Endothelial cell of hepatic sinusoid (primary cell): Measurements from ENCODE around the gene MRPS14.
"Not testable (repeated sequence)": the region's sequence is repeated elsewhere in the genome, so short reads cannot be mapped to it uniquely, and the experiment has no call there.

Source experiments
- in situ Hi-C: cut with HindIII; loops from 2 replicates; pipeline ENCODE4 v1.10.0; 2017; ENCODE audit warnings: low sequenced_read_pairs

Gene MRPS14

DNA sequence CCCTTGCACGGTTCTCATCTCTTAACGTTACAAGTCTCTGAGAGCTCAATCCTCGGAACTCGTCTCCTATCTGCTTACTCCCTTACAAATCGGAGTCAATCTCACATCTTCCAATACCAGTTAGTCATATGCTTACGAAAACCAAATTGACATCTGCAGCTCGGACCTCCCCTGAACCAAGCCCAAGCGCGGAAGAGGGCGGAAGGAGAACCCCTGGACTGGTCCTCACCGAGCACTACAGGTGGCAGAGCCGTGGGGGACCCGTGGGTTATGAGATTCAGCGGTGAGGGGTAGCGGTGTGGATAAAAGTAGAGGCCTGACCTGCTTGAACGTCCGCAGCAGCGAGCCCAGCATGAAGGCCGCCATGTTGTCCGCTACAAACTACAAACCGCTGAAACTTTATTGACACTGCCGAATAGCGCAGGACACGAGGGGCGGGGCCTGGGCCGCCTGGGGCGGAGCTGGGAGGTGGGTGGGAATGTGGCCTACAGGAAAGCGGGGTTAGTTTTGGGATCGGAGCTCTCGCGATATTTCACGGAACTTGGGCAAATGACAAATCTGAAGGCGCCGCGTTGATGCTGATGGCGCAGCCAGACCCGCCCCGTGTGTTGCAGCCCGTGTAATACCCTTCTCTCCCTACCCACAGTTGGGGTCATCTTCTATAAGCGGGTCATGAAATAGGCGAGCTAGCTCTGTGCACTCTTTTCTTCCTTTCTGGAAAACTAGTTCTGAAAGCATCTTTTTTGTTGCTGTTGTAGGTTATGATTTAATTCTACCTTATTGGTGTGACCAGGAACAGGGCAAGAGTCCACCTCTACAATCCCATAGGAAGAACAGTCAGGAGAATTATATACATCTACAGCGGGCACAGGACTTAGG is at the start of gene MRPS14:
MRPS14 (minus strand) TSS at position 383 of the 879 bp plus-strand sequence; CDS start at position 366, 17 bp downstream.
- in situ Hi-C loops, result no loop called here

DNA sequence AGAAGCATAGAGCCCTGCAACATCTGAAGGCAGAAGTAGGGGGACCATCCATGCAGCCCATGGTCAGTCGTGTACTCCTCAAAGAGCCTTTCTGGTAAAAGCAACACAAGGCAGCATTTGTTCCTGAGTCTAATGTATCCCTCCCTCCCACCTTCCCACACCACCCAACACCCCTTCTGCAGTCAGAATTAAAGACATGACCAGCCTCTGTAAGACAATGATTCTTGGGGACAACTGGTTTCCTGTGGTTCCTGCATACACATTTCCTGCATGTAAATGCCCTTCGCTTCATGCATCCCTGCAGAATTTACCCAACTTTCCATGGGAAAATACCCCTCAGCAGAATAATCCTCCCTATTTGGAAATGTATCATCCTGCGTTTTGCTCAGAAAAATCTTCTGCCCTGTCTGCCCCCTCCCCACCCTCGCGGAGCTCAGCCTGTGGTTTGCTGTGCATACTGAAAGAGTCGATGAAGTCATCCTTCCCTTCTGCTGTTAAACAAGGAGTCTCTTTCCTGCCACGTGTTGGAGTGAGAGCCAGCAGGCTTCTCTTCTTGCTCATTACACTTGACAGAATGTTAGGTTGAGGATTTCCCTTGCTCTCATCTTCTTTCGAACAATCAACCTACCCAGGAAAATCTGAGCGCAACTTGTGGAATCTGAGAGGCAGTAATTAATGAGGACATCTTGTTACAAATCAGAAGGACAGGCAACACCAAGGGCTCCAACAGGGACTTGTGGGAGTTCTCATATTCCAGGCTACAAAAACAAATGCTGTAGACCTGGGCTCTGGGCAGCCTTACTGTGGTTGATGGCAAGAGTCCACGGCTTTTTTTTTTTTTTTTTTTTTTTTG is 49.1 kb upstream of the MRPS14 start:
- in situ Hi-C loops, result no loop called here

DNA sequence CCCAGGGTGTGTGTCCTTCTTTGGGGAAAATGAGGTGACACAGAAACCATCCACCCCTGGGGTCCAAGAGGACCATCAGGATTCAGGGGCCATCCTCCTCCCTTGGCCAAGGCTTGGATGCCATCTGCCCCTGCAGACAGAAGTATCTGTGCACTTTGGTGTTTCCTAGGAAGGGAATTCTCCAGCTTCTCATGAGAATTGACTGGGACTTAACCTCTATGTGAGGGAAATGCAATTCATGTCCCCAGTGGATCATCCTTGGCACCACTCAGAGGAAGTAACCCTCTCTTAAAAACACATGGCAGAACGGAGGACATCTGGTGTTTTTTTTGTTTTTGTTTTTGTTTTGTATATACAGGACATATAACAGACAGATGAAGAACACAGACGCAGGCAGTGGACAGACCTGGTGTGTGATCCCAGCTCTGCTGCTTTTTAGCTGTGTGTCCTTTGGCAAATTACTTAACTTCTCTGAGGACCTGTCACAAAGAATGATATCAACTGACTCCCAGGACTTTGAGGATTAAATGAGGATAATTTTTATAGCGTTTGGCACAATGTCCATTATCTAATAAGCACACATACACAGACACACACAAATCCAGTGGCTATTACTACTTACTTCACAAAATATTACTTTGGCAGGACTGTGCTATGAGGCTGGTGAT is 48.2 kb upstream of the MRPS14 start:
- in situ Hi-C loops, result no loop called here

DNA sequence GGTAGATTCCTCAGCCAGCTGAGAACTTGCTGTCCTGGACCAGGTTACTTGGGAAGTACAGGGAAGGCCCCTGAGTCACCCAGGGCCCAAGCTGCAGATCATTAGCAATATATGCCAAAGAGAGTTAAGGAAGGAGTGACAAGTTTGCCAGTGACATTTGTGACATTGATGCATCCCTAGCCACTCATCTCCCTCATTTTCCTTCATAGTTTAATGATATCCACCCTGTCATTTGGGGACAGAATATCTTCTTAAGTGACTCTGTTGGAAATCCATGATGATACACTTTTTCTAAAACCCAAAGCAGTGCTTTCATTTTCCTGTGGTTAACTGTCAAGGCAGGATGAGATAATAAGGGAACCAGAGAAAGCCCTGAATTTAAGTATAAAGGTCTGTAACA is 47.6 kb upstream of the MRPS14 start:
- in situ Hi-C loops, result no loop called here

DNA sequence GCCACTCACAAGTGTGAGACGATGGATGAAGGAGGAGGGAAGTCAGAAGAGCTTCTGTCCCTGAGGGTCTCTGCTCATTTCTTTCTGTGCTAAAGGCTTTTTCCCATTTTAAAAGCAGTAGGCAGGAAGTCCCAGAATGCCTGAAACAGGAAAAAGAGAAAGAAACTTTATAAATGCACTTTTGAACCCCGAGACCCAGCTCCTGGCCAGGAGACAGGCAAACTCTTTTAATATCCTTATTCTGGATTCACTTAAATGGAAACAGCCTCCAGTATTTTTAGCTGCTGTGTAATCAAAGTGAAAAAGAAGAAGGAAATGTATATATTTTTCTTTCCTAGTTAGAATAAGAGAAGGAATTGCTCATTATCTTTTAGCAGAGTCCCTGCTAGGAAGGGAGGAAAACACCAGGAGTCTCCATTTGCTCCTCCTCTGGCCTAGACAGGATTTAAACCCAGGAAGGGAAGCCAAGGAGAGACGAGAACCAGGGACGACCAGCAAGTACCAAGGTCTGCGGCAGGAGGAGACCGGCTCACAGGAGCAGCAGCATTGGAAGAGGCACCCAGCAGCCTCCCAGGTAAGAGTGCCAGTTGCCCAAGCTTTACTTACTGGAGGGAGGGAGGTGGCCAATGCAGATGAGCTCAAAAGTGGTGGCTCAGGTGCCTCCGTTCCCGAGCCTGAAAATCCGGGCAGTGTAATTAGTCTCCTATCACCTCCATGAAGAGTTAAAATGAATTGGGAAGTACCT is 44.3 kb upstream of the MRPS14 start, which contains the start of gene TNN:
TNN (plus strand) TSS at position 472 of the 745 bp plus-strand sequence. CDS start 9,586 bp downstream, outside the sequence.
- in situ Hi-C loops, result no loop called here

DNA sequence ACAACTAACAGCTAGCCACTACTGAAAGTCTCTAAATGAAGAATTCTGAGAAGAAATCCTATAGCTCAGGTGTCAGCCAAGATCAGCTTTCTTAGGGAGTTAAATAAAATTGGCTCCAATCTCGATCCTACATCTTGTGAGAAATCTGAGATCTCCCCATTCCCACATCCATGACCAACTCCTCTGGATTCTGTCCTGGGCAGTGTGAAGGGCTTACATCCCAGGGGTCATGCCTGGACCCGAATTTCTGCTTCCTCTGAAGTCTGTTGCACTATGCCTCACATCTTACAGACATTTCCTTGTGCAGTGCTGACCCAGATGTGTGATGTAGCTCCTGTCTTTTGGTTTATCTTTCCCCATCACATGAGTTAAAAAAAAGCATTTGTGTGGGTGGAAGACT is 39.6 kb upstream of the MRPS14 start:
- in situ Hi-C loops, result no loop called here

DNA sequence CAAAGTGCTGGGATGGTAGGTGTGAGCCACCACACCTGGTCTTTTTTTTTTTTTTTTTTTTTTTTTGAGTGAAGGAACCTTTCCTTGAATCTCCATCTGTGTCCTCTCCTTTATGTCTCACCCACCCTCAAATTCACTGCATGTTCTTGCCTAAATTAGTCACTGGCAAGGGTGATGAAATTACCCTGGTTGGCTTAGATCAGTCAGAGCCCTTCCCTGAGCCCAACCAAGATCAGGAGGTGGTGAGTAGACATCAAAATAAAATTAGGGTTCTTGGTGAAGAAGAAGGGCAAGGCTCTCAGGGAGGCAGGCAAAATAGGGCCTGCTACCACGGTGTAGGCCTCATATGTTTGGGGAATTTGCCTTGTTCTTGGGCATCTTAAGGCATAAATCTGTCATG is 39.1 kb upstream of the MRPS14 start:
- in situ Hi-C loops, result no loop called here

DNA sequence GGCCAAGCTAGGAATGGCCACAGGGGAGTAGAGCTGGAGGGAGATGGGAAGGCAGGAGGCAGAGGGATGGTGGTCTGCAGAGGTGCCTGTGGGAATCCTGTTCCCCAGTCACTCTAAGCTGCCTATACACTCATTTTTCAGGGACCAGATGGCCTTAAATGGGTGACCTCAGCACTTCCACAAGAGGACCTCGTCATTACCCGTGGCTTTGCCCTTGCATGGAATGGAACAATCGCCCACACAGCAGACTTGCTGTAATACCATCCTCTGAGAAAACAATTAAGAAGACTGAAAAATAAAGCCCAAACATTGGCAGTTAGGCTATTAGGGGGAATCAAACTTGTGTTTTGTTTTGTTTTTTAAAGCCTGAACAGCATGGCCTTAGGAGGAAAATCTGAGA is 31.5 kb upstream of the MRPS14 start:
- in situ Hi-C loops, result loop anchor here (5.0 kb wide), 1 partner anchor 88 kb away; no protein-coding TSS in a partner anchor

DNA sequence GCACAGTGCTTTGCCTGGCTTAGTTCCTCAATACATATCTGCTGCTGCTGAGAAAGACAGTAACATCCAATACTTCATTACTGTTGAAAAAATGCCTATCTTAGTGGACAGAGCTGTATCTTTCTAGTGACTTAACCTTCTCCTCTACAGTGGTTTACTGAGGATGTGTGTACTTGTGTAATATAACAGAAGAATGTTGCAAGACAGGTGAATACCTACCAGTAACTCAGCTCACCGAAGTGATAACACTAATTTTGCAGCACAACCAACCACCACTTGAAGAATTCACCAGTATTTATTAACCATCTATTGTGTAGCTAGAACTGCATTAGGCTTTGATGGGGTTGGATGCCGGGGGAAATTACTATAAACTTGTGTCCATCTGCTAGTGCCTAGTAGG is 27.8 kb upstream of the MRPS14 start:
- in situ Hi-C loops, result no loop called here

DNA sequence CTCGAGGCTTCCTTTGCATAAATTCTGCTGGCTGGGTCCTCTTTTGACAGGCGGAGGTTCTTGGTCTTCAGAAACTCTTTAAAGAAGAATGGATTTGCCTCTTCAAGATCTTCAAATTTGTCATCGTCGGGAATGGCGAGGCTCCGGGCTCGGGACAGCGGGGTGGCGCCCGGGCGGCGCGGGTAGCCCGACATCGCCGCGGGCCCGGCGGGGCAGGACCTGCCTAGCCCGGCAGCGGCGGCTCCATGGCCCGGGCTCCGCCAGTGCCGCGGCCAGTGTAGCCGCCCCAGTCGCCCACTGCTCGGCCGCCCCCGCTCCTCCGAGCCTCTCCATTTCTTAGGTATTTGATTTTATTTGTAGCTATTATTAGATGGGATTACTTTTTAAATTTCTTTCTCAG is 22.3 kb upstream of the MRPS14 start:
- in situ Hi-C loops, result no loop called here

DNA sequence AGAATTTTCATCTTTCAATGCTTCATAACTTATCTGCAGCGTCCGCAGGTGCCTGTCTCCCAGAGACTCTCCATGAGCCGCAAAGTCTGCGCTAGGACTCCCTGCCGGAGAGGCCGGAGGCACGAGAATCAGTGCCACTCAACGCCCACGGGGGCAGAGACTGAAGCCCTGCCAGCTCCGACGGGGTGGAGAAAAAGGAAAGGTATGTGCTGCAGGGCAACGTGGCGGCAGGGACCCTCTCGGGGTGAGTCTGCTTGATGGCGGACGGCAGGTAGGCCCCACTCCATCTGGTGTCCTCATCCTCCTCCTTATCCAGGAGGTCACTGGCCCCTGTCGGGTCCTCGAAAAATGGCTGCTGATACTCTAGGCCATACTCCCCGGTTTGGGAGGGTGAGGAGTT is 21.9 kb upstream of the MRPS14 start:
- in situ Hi-C loops, result no loop called here

DNA sequence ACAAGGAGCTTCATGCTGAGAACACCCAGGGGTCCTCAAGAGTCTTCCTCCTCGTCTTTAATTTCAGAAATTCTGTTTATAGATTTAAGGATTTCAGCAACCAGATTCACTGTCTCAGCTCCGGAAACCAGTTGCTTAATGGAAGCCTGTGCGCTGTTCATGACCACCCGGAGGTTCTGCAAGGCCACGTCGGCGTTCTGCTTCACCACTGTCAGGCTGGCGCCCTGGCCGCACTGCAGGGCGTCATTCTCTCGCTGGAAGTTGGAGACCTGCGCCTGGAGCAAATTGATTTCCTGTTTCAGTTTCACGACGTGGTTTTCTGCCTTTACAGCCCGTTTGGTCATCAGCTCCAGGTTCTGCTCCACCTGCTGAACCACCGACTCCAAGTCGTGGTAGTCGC is 21.4 kb upstream of the MRPS14 start:
- in situ Hi-C loops, result not testable (repeated sequence)

DNA sequence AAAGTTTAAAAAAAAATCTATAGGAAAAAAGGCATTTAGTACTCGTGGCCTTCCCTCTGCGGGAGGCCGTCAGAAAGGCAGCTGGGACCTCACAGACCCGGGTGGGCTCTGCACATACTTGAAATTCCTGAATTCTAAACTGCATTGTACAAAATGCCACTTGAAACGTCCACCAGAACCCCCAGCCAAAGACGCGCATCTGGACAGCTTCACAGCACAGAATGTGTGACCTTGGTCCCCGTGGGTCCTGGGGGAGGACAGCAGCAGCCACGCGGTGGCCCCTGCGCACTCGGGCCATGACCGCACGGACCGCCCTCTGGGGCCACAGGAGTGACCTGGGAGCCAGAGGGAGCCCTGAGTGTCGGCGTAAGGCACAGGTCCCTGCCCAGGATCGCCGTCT is 20.6 kb upstream of the MRPS14 start:
- in situ Hi-C loops, result no loop called here

DNA sequence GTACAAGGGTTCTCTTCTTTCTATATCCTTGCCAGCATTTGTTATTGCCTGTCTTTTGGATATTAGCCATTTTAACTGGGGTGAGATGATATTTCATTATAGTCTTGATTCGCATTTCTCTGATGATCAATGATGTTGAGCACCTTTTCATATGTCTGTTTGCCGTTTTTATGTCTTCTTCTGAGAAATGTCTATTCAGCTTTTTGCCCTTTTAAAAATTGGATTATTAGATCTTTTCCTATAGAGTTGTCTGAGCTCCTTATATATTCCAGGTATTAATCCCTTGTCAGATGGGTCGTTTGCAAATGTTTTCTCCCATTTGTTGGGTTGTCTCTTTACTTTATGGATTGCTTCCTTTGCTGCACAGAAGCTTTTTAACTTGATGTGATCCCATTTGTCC is 19.4 kb upstream of the MRPS14 start:
- in situ Hi-C loops, result no loop called here

DNA sequence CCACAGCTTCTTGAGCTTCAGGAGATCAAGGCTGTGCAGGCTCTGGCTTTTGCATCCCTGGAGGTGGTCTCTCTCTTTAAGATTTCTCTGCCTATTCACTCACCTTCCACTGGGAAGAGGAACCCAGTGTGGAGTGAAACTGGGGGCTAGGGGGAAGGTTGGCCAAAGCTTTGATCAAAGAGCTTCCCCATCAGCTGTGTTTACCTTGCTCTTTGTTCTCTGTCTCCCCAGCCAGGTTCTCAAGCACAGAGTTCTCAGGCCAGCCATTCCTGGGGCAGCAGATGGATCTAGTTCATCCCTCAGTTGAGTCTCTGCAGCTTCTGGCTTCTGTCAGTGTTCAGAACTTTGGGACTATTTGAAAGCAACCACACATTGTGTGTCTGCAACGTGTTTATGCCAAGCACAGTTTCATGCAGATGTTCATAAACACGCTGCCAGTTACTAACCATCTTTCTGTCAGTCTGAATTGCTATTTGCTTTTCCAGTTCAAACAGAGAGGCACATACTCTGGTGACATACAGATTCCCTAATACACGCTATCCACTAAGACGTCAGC is 17.2 kb upstream of the MRPS14 start:
- in situ Hi-C loops, result no loop called here

DNA sequence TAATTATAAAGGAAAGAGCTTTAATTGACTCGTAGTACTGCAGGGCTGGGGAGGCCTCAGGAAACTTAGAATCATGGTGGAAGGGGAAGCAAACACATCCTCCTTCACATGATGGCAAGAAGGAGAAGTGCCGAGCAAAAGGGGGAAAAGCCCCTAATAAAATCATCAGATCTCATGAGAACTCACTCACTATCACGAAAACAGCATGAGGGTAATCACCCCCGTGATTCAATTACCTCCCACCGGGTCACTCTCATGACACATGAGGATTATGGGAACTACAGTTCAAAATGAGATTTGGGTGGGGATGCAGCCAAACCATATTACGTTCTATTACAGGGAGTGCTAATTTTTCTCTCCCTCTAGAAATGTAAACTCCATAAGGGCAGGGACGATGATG is 14.2 kb upstream of the MRPS14 start:
- in situ Hi-C loops, result no loop called here

DNA sequence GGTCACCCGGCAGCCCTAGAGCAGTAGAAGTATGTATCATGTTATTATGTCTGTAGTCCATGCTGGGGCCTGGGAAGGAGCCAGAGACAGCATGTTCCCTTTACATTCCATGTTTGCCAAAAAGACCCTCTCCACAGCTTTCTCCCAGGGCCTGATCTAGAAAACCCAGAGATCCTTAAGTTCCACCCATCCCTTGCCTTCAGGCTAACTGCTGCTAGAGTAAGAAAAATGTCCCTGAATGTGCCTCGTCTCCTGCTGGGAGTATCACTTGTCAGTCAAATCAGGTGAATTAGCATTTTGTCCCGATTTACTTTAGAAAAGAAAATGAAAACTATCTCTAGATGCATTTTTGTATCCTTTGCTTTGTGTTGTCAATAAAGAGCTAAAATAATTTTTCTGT is 13.3 kb upstream of the MRPS14 start:
- in situ Hi-C loops, result no loop called here

DNA sequence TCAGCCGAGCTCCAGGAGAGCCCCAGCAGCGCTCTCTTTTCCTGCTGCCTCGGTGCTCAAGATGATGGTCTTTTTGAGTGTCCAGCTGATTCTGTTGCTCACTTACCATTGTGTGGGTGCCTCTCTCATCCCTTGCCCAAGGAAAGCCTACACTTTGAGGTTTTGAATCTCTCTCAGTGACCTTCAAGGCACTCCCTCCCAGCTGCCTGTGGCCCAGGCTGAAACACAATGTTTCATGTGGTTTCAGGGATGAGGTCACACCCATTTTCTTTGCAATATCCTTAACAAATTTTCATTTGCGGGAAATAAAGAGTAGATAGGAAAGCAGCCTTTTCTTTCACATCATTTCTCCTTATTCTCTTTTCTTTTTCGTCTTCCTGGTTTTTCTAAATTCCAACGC is 12.6 kb upstream of the MRPS14 start:
- in situ Hi-C loops, result no loop called here

DNA sequence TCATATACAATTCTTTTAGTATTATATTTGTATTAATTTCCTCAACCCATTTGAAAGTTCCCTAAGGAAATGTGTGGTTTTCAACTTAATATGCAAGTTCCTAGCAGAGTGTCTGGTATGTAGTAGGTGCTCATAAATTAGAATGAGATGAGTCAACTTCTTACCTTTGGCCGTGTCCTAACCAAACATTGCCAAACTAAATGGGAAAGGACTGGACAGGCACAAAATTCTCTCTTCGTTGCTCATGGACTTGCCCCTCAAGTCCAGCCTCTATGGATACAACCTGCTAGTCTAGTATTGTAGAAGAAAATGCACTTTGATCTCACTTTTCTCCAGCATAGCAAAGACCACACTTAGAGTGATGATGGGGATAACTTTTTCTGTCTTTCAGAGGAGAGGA is 11.6 kb upstream of the MRPS14 start:
- in situ Hi-C loops, result no loop called here

DNA sequence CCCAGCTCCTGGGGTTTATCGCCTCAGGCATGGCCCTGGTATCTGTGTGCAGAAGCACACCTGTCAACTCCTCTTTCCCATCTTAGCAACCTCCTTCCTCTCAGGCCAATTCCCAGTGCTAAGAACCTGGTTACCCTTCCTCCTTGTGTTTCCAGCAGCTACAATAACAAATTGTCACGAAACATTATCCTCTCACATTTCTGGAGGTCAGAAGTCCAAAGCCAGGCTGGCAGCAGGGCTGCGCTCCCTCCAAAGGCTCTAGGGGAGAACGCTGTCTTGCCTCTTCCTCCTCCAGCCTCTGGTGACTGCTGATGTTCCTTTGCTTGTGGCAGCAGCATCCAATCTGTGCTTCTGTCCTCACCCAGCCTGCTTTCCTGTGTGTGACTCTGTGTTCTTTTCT is 10.7 kb upstream of the MRPS14 start:
- in situ Hi-C loops, result no loop called here
